HG02885 (cell line): Measurements from ENCODE around the gene MARCOL.

Experiments used
- ATAC-seq: cut with Tn5 transposase; IDR thresholded peaks from one replicate; pipeline ENCODE4 v1.9.1; 2021; ENCODE audit warnings: mild to moderate bottlenecking; ENCODE audit not compliant: unreplicated experiment, poor library complexity

The MARCOL gene, protein sequence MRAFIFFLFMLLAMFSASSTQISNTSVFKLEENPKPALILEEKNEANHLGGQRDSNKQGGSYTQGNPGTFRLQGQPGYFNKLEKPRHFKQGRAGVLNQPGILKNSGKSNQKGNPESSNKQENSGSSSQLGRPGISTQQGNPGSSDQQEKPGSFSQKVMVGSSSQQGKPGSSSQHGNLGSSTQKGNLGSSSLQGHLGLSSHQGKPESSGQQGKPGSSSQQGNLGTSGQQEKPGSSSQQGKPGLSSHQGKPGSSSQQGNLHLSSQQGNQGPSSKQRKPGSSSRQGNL

DNA sequence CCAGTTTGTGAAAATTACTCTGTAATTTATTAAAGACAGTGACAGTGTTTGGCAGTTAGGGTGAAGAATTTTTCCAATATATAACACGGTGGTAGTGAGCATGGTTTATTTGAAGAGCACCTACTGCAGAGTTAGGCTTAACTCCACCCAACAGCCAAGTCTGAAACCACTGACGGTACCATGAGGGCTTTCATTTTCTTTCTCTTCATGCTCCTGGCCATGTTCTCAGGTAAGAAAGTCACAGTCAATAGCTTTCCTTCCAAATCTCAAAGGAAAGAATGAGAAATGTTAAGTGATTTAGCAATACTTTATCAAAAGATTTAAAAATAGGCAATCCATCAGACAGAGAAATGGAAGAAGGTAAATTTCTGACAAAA lies at the start of gene MARCOL:
Gene MARCOL, plus strand, starts transcription at position 108 of the 377 bp plus-strand sequence. Its CDS starts 73 bp downstream, at position 181.
- ATAC-seq, result no peak

DNA sequence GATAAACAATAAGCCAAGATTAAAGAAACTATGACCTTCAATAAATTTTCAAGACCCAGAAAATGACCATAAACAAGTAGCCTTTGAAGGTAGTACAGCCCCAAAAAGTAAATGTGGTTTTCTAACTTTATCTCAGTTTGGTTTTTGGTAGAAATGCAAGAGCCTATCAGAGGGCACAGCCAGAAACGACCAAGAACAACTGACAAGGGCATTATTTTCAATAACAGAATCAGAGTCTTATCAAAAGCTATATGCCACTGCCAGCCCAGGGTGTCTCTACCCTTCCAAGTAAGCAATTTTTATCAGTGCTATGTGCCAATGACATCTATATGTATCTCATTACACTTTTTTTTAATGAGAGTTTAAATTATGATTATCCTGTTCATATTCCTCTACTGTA lies 47.3 kb upstream of the MARCOL start:
- ATAC-seq, result no peak

DNA sequence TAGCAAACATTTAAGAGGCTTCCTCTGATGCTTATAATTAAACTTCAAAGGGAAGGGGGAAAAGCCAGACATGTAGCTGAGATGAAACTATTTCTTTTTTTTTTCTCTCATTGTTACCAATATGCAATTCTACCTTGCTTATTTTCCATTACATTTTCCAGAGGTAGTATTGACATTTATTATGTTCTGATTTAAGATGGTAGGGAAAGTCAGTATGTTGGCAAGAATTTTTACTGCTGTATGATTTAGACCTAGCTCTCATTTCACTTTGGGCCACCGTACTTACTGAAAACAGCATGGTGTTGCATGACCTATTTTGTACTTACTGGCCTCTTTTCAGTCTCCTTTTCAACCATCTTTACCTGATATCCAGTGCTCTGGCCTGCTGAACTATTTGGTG lies 45.1 kb upstream of the MARCOL start:
- no peak for ATAC-seq

DNA sequence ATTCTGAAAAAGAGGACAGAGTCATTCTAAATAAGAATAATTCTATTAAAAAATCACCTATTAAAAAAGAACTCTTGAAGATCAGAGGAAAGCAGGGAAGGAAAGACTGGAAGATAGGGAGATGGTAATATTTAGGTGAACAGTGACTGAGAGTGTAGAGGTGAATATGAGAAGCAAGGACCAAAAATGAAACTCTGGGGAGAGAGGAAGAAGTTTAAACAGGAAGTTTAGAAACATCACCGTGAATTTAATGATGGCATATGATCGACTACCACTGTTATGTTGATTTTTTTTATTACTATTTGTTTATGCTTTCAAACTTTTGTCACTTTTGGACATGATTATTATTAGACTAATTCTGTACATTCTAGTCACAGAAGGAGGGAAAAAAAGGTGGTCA lies 37.2 kb upstream of the MARCOL start:
- no peak for ATAC-seq

DNA sequence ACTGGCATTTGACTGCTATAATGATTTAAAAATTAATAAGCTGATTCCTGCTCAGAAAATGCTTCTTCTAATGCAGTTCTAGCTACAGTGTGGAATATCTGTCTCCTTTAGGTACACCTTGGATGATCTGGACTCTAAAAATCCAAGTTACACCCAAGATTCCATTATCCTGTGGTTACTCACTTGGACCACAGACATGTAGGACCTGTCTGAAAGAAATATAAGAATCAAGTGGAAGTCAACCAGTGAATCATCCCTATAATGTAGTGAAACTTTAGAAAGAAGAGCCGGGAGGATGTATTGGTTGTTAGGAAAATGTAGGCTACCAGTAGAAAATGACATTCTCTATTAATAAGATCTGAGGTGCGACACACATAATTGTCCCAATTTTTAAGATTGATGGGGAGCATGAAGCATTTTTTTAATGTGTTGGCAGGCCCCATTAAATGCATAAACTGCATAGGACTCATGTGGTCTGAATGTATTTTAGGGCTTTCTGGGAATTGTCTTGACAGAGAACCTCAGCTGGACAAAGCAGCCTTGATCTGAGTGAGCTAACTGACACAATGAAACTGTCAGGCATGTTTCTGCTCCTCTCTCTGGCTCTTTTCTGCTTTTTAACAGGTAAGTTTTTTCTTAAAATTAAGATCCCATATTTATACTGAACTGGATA lies 35.7 kb upstream of the MARCOL start, which contains the start of gene SPINK6:
Gene SPINK6, plus strand, starts transcription at position 512 of the 673 bp plus-strand sequence. Its CDS starts 55 bp downstream, at position 567.
- ATAC-seq, result no peak

DNA sequence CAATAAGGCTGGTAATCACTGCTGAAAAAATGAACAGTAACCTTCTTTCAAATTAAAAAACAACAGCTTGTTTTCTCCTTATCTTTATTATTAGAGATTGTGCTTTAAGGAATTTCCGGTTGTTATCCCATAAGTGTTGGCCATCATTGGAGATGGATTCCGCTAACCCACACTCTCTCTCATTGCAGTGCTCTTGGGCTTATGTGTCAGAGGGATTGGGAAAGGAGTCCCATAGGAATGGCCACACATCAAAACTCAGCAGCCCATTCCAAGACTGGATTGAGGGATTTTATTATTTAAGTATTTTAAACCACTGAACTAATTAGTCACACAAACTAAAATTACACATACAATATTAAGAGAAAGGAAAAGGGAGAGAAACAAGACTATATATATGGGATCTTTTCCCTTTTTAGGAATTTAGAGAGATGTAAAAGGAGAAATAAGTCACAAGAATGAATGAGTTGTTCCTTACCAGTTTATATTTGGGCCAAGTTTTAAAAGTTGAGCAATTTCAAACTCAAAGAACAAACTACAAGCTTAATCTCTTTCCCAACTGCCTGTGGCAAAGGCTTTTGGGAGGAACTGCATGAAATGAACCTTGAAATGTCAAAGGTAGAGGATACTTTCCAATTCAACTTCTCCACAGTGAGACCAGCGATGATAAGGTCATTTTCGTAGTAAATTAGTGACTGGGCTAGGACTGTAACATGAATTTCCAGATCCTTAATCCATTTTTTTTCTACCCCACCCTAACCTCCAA lies 33.1 kb upstream of the MARCOL start:
- ATAC-seq, result no peak

DNA sequence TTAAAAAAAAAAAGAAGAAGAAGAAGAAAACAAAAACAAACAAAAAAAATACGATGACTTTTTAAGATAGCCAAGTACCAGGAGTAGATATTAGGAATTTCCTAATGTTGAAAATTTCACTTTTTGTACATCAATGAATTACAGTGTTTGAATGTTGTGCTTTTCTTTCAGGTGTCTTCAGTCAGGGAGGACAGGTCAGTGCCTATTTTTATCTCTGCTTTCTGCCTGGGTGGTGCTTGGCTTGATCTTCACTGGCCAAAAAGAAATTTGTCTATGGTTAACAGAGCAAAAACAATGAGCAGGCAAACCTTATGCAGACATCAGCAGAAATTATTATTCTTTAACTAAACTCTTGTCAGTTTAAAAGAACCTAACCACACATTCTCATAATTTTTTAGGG lies 32.5 kb upstream of the MARCOL start:
- no peak for ATAC-seq

DNA sequence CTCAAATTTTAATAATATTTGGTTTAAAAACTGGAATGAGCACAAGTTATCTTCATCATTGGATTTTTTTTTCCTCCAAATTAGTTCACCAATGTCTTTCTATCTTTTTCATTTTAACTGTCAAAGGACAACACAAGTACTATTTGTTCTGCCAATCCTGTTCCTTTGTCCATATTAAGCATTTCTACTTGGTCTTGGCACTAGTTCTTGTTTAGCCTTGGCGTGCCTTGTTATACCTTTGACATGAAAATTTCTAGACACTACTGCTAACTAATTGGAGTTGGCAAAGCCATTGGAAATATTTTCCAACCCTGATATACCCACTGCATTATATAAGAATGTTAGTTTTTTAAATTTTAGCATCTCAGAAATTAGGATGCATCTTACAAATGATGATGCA lies 31.7 kb upstream of the MARCOL start:
- no peak for ATAC-seq

DNA sequence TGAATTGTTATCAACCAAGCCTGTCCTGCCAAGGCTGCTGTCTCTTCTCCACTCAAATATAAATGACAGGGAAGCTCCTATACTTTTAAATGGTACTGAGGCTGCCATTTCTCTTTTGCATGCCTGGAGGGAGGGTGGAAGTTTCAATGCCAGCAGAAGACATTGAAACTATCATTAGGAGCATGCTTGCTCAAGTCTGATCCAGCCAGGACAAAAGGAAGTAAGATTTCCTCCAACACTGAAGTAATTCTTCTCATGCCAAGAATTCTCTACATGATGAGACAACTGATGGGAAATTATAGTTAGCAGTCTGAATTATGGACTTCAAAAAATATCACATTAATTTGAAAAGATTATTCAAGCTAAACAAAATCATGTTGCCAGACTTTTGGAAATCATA lies 30.1 kb upstream of the MARCOL start:
- no peak for ATAC-seq

DNA sequence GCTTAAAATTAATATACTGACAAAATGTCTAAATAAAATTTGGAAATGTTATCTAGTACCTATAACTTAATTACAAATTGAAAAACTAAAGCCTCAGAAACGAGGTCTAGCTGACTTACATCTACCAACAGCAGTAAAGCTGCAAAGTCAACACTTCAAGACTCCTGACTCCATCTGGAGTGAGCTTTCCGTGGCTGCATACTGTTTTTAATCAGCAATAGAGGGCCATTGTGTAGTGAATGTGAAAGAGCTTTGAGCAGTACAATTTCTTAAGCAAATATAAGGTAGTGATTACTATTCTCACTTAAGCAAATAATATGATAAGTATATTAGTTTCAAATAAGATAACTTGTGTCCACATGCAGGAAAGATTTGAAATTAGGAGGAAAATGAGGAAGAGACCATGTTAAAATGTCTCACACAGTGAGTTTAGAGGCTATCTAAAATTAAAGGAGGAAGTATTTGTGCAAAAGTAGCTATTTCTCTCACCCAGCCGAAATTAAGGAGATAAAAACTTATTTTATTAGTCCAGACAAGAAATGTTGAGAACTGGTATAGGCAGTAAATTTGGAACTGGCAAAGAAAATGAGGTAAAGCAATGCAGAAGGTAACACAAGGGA lies 29.1 kb upstream of the MARCOL start:
- no peak for ATAC-seq

DNA sequence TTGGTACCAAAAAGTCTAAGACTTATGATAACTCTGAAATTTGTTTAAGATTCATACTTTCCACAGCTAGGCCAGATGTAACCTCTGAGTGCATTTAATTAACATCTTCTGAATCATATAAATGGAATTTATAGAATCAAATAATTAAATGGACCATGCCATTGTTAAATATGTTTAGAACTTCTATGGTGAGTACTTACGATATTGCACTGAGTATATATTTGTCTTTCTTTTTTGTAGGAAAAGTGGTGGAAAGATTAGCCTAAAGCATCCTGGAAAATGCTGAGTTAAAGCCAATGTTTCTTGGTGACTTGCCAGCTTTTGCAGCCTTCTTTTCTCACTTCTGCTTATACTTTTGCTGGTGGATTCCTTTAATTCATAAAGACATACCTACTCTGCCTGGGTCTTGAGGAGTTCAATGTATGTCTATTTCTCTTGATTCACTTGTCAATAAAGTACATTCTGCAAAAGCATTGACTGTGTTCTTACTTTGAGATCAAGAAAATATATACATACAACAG lies 23.6 kb upstream of the MARCOL start:
- no peak for ATAC-seq

DNA sequence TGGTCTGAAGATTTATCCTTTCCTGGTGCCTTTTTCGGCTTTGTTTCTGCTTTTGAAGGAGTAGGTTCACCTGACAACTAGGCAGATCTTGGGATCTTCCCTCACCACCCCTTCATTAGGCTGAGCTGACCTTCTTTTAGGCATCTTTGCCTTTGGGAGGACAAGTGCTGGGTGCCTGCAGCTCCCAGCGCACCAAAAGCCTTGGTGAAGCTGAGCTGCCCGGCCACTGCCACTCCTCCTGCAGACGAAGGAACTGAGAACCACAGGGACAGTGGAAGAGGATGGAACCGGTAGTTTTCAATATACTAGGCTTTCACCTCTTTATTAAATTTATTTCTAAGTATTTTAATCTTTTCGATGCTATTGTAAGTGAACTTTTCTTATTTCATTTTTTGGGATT lies 16.8 kb upstream of the MARCOL start:
- no peak for ATAC-seq

DNA sequence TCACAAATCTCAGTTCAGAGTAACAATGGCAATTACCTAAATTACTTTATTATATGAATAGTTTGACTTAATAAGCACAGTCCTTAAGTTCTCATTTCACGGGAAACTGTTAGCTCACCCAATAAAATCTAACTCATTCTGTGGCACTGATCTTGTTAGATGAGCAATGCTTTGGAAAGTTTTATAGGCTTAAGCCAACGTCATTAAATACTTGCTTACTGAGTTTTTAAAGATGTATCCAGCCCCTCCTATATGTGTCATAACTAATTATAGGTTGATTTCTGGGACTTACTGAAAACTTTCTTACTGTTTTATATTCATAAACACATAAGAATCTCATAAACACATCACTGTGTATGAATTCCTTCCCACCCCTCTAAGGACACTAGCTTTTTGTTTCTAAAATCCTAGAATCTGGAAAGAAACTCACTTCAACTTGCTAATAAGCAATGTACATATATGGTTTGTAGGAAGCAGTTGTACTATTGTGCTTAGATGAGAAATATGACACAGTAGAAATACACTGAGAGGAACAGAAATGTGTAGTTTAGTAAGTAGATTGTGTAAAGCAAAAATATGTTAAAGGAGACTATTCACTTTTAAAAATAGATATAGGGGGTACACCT lies 14.1 kb upstream of the MARCOL start:
- no peak for ATAC-seq

DNA sequence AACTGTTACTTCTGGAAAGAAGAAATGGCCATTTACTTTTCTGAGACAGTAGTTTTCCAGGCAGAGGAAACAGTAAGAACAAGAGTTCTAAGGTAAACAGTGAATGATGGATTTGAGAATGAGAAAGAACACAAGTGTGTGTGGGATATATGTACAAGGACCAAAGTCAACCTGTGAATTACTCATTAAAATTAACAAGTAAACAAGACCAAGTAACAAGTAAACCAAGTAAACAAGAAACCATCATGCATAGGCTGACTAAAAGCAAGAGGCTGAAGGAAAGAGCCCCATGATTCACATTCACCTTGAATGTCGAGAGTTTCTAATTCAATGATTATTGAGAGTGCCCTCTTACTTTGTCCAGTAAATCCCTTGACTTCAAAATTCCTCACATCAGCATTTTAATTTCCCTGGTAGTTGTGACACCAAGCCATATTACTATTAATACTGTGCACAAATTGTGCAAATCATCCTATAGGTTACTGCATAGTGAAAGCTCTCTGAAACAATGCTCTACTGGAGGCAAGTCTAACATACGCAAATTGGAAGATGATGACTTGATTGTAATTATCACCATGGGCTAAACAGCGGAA lies 9.8 kb upstream of the MARCOL start:
- no peak for ATAC-seq

DNA sequence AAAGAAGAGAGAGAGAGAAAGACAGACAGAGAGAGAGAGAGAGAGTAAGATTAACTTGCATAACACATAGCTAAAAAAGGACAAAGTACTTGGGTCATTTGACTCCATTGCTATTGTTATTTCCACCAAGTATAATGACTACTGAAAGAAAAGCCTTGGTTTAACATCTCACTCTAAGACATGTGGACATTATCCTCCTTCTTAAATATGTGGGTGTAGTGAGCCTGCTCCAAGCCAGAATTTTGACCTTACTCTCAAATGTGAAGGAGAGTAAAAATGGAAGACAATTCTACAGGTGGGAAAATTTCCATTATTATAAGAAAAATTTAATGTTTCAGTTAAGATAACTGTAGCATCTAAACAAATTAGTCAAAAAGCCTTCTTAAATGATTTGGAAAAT lies 8.5 kb upstream of the MARCOL start:
- no peak for ATAC-seq

DNA sequence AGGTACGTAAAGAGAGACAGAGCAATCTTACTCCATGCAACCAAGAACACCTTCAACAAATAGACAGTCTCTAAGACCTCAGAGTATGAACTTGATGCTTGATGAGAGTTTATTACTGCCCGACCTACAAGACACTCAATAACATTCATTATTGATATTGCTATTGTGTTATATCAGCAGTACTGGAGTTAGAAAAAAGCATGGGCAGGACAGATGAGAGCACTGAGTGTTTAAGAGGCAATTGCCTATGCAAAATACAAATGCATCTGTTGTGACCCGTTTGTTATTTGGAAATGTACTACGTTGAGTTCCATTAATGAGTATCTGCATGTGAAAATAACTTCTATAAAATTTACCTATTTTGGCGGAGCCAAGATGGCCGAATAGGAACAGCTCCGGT lies 8.1 kb upstream of the MARCOL start:
- ATAC-seq, result no peak

DNA sequence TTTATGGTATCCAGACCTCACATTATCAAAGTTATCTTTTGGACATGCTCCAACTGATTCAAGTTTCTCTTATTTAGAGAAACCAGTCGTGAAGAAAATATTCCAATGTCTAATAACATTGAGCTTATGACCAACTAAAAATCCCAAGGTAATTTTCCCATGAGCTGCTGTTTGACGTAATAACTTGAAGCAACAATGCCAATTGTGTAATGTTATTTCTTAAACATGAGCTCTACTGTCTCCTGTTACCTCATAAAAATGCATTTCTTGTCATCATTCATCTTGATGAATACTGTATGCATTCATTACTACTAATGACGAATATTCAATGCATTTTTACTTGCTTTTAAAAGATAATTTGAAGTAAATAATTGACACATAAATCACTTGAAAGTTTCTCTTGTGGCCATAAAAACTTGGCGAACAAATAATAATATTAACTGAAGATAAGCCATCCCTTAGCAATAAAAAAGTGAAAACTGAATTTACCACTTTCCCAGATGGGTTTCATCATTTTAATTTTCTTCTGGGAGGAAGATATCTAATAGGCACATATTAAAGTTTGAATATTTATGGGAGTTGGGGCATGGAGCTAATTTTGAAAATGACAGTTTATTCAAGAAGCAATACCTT lies 424 bp upstream of the MARCOL start:
- ATAC-seq, result no peak

DNA sequence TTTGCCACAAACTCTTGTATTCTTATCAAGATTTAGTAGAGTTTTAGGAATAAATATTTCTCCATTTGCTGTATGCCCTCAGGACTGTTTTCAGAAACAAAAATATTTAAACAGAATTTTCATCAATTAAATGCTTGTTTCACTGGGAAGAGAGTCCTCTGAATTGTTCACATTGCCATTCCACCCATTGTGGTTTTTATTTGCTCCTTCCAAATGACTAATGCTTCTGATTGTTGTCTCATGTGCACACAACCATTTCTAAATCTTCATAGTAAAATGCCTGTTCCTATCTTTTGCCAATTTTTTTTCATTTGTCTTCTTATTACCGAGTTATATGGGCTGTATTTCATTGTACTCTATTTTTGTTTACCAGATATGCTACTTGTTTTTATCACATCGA lies 10.6 kb downstream of the MARCOL start:
- ATAC-seq, result no peak

DNA sequence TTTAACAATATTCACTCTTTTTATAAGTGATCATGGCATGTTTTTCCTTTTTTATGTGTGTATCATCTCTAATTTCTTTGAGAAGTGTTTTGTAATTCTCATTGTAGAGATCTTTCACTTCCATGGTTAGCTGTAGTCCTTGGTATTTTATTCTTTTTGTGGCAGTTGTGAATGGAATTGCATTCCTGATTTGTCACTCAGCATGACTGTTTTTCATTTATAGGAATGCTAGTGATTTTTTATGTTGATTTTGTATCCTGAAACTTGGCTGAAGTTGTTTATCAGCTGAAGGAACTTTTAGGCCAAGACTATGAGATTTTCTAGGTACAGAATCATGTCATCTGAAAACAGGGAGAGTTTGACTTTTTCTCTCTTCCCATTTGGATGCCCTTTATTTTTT lies 17.1 kb downstream of the MARCOL start:
- ATAC-seq, result no peak
